Natural killer cell (primary cell): ENCODE data around the gene GNRH2. TPM values are rescaled to one million over a fixed set of nuclear protein-coding genes. Genes with fewer than 3 reads are reported as not detected.

Experiments used
- ATAC-seq, 3 donors: fragments of 150-1000 bp in 2 of 3; fragments of 200-7000 bp in 1 of 3; cut with Tn5 transposase; 1 replicate in 1 of 3; 2 replicates in 2 of 3; pipeline ENCODE4 v1.10.0; 2021; ENCODE audit warnings: mild to moderate bottlenecking in 2 of 3, moderate library complexity in 2 of 3
- DNase-seq, 2 donors: peaks; one replicate each; pipeline versions ENCODE4 v3.0.0 to v3.0.0-alpha.2; 2013 to 2021; ENCODE audit warnings: mixed read lengths in 1 of 2
- H3K27ac ChIP-seq: one replicate; pipeline ENCODE4 v1.5.1; 2013; ENCODE audit warnings: mild to moderate bottlenecking, low read length
- H3K27me3 ChIP-seq: one replicate; pipeline ENCODE4 v1.6.1; 2013; ENCODE audit warnings: low read length; ENCODE audit not compliant: control insufficient read depth, insufficient read depth
- H3K36me3 ChIP-seq: one replicate; pipeline ENCODE4 v1.6.1; 2013; ENCODE audit warnings: low read length; ENCODE audit not compliant: control insufficient read depth, insufficient read depth
- H3K4me1 ChIP-seq: one replicate; pipeline ENCODE4 v1.6.1; 2013; ENCODE audit warnings: low read length; ENCODE audit not compliant: control insufficient read depth, insufficient read depth
- H3K4me3 ChIP-seq: one replicate; pipeline ENCODE4 v1.5.1; 2013; ENCODE audit warnings: low read length
- H3K9me3 ChIP-seq: one replicate; pipeline ENCODE4 v1.6.1; 2013; ENCODE audit warnings: low read length; ENCODE audit not compliant: control insufficient read depth, insufficient read depth
- H3K27ac Mint-ChIP-seq, 2 donors: one replicate each; pipeline ENCODE4 v1.8.0; 2022; ENCODE audit warnings: mild to moderate bottlenecking in 2 of 2, mixed read lengths in 2 of 2, moderate library complexity in 1 of 2
- H3K27me3 Mint-ChIP-seq, 2 donors: one replicate each; pipeline ENCODE4 v1.8.0; 2022; ENCODE audit warnings: low read depth in 2 of 2, mixed read lengths in 2 of 2
- H3K36me3 Mint-ChIP-seq: one replicate; pipeline ENCODE4 v1.8.0; 2022; ENCODE audit warnings: mixed read lengths
- H3K4me1 Mint-ChIP-seq, 2 donors: one replicate each; pipeline ENCODE4 v1.8.0; 2022; ENCODE audit warnings: mixed read lengths in 2 of 2
- H3K4me3 Mint-ChIP-seq: one replicate; pipeline ENCODE4 v1.8.0; 2022; ENCODE audit warnings: mild to moderate bottlenecking, moderate library complexity, mixed read lengths
- H3K9me3 Mint-ChIP-seq, 2 donors: one replicate each; pipeline ENCODE4 v1.8.0; 2022; ENCODE audit warnings: mixed read lengths in 2 of 2
- WGBS: methylation state at CpG from one replicate; pipeline ENCODE4 v1.1.7; 2013; ENCODE audit warnings: missing lambda C conversion rate; ENCODE audit not compliant: insufficient coverage; 5-methylcytosine and 5-hydroxymethylcytosine counted together
- intact Hi-C: fragments of 100-400 bp; cut with micrococcal nuclease; formaldehyde crosslinking; loops from one replicate; pipeline ENCODE4 v1.14.2; 2022
- total RNA-seq, 4 donors: library from RNA; stranded (reverse); fragments of 120-200 nt in 1 of 4; gene quantifications; one replicate each; pipeline versions ENCODE4 v1.2.3 to v1.2.4, GENCODE V29; 2013 to 2022
- TF ChIP-seq, protein P1 (sequence below): fragments of 200-600 bp; IDR thresholded peaks from one replicate; pipeline ENCODE4 v1.8.0; 2022; ENCODE audit warnings: antibody characterized with exemption

Gene GNRH2
- total RNA-seq, 3 donors from 2014 or later (not counting 1 experiment from before 2014, with no cell fraction given) = 0.49 to 1.2 (median 0.68) TPM

DNA sequence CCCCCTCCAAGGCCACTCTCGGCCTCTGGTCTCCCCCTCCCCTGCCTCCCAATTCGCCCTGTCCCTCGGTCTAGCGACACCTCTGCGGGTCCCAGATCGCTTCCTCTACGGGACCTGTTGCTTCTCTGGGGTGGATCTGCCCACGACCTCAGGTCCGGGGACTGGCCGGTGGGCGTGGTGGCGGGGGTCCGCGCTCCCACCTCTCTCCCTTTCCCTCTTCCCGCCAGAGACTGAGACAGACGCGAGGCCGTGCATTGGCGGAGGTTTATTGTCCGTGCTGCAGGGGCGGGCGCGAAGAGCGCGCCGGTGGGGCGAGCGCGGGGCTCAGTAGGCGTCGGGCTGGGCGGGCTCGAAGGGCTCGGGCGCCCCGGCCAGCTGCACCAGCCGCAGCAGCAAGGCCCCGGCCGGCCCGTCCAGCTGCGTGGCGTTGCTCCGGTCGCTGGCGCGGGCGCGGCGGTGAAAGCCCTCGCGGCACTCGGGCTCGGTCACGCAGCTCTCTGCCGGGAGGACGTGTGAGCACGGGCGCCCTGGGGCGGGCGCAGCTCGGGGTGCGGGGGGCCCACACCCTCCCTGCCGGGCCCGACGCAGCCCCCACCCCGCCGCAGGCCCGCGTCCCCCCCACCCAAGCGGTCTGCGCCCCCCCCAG lies 39.0 kb downstream of the GNRH2 start:
- peaks cover 48 to 54% of the 10 kb centered on the region in 2 donors for H3K27me3 Mint-ChIP-seq

DNA sequence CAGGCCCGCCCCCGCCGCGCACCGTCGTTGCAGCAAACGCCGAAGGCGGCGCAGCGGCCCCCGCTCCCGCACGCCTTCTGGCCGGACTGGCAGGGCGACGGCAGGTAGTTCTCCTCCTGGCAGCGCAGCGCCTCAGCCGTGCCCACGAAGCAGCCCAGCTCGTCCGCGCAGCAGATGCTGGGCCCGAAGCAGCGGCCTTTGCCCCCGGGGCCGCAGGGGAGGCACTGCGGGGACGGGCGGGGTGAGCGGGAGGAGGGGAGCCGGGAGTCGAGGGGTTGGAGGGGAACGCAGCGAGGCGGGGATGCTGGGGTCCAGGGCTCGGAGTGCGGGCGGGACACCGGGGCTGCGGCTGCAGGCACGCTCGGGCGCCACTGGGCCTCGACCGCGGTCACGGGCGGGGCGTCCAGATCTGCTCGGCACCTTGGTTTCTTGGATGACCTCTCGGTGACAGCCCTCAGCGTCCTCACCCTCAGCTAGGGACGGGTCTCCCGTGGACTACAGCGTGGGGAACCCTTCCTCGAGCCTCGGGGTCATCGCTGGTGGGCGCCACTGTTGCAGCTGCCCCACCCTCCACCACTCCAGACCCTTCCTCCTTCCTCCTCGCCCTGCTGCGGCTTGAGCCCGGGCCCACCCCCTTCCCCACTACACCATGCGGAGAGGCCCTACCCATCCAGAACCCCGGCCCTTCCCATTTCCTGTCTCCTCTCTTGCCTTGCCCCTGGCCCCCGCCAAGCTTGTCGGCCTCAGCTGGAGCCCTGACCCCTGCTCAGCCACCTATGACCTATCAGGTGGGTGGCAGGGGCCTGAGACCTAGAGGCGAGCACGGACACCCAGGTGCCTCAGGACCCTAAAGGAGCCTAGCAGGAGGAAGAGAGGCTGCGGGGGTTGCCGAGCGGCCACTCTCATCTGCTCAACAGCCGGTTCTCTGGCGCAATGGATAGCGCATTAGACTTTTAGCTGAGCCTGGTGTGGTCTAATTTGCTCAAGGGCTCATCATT lies 39.8 kb downstream of the GNRH2 start:
- Mint-ChIP-seq H3K36me3 (no peaks in the 10 kb centered on the region), H3K4me3 (peak overlapping the region; percentile 59), H3K27ac (peak overlapping the region in 1 of 2 donors; percentile 21), H3K4me1 (peaks cover 0 to 6% of the 10 kb centered on the region in 2 donors), H3K9me3 (no peaks in the 10 kb centered on the region), H3K27me3 (peaks cover 49 to 54% of the 10 kb centered on the region in 2 donors)
- TF ChIP-seq, protein P1, sequence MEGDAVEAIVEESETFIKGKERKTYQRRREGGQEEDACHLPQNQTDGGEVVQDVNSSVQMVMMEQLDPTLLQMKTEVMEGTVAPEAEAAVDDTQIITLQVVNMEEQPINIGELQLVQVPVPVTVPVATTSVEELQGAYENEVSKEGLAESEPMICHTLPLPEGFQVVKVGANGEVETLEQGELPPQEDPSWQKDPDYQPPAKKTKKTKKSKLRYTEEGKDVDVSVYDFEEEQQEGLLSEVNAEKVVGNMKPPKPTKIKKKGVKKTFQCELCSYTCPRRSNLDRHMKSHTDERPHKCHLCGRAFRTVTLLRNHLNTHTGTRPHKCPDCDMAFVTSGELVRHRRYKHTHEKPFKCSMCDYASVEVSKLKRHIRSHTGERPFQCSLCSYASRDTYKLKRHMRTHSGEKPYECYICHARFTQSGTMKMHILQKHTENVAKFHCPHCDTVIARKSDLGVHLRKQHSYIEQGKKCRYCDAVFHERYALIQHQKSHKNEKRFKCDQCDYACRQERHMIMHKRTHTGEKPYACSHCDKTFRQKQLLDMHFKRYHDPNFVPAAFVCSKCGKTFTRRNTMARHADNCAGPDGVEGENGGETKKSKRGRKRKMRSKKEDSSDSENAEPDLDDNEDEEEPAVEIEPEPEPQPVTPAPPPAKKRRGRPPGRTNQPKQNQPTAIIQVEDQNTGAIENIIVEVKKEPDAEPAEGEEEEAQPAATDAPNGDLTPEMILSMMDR = no peak
- no peak for DNase-seq
- Histone ChIP-seq H3K4me3 (no peak overlapping the region), H3K36me3 (no peaks in the 10 kb centered on the region), H3K9me3 (no peaks in the 10 kb centered on the region), H3K27me3 (peaks cover 24% of the 10 kb centered on the region), H3K4me1 (peaks cover 13% of the 10 kb centered on the region), H3K27ac (no peak overlapping the region)
- intact Hi-C loops = no loop called here
- peak; percentile 33 to 51 (median 49) for ATAC-seq
- 3% methylated on average over 76 of the region's 76 CpGs for WGBS

More for the DNA sequence above, 39.0 kb downstream of the GNRH2 start:
- Mint-ChIP-seq H3K27ac (no peak overlapping the region), H3K9me3 (no peaks in the 10 kb centered on the region), H3K4me1 (peaks cover 5 to 12% of the 10 kb centered on the region in 2 donors), H3K4me3 (peak overlapping the region; percentile 72), H3K36me3 (no peaks in the 10 kb centered on the region)
- H3K27ac ChIP-seq = no peak overlapping the region
- no peak overlapping the region for H3K4me3 ChIP-seq
- no peaks in the 10 kb centered on the region for H3K9me3 ChIP-seq
- no peaks in the 10 kb centered on the region for H3K36me3 ChIP-seq
- peaks cover 15% of the 10 kb centered on the region for H3K4me1 ChIP-seq
- intact Hi-C loops = no loop called here
- ATAC-seq (peak; percentile 38 to 64 (median 43)), DNase-seq (peak in 1 of 2 donors; percentile 37)
- TF ChIP-seq, protein P1 = no peak
- peaks cover 27% of the 10 kb centered on the region for H3K27me3 ChIP-seq
- 2% methylated on average over 66 of the region's 71 CpGs for WGBS

DNA sequence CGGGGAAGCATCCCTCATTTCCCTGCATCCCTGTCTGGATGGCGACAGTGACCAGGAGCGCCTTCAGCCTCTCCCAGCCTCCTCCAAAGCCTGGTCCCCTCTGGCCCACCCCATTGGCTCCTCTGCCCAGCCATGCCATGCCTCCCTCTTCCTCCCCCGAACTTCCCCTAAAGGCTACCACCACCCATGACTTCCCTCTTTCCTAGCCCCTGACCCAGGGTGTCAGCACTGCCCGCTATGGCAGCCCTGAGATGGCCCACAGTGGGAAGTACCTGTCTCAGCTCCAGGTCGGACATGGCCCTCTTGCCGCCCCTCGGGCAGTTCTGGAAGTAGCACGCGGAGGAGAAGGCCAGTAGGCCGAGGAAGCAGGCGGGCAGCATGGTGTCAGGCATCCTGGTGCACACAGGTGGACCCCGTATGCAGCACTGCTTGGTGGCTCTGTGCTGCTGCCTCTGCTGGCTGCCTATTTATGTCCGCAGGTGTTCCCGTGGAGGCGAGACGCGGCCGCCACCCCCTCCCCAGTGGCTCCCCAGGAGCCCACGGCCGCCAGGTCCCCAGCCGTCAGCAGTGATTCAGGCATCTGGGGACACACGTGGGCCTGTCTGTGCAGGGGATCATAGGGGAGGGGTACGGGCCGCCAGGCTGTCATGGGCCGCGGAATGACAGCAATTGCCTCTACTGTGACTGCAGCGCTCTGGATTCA lies 41.0 kb downstream of the GNRH2 start, which contains the start of gene AVP:
Gene AVP (minus strand): TSS at position 442 of the 703 bp plus-strand sequence. CDS start 50 bp downstream, at position 392.
- Mint-ChIP-seq H3K27me3 (peaks cover 47 to 48% of the 10 kb centered on the region in 2 donors), H3K36me3 (no peaks in the 10 kb centered on the region), H3K9me3 (no peaks in the 10 kb centered on the region), H3K27ac (peak within 1 kb of the TSS in 1 of 2 donors; percentile 21), H3K4me1 (peaks cover 0 to 6% of the 10 kb centered on the region in 2 donors), H3K4me3 (peak within 1 kb of the TSS; percentile 59)
- Histone ChIP-seq H3K27me3 (peaks cover 28% of the 10 kb centered on the region), H3K4me1 (peaks cover 13% of the 10 kb centered on the region), H3K9me3 (no peaks in the 10 kb centered on the region), H3K4me3 (no peak within 1 kb of the TSS), H3K36me3 (no peaks in the 10 kb centered on the region), H3K27ac (no peak within 1 kb of the TSS)
- WGBS = 44% methylated on average over 28 of the region's 28 CpGs
- DNase-seq (no peak), ATAC-seq (no peak)
- intact Hi-C loops = no loop called here
- TF ChIP-seq, protein P1 = no peak
